Upper lobe of left lung (tissue), 6 donors: ENCODE results near the gene FGGY. TPM values are rescaled to one million over a fixed set of nuclear protein-coding genes. Genes with fewer than 3 reads are reported as not detected.
"Not testable (repeated sequence)": the region's sequence is repeated elsewhere in the genome, so short reads cannot be mapped to it uniquely, and the experiment has no call there.

Experiments used
- ATAC-seq, 2 donors: fragments of 200-7000 bp; cut with Tn5 transposase; one replicate each; pipeline ENCODE4 v1.9.1; 2022; ENCODE audit warnings: mild to moderate bottlenecking in 2 of 2, moderate library complexity in 2 of 2; ENCODE audit not compliant: low FRiP score in 2 of 2
- DNase-seq, 2 donors: peaks; one replicate each; pipeline ENCODE4 v3.0.0-alpha.2; 2019 to 2020
- H3K27ac ChIP-seq, 4 donors: fragments of 200-600 bp; sonication (generic); one replicate each; pipeline ENCODE4 v1.5.1; 2016 to 2019
- H3K27me3 ChIP-seq, 4 donors: fragments of 200-600 bp; sonication (generic); one replicate each; pipeline ENCODE4 v1.5.1; 2017 to 2019
- H3K36me3 ChIP-seq, 4 donors: fragments of 200-600 bp; sonication (generic); one replicate each; pipeline ENCODE4 v1.5.1; 2016 to 2019
- H3K4me1 ChIP-seq, 4 donors: fragments of 200-600 bp; sonication (generic); one replicate each; pipeline ENCODE4 v1.5.1; 2018 to 2019
- H3K4me3 ChIP-seq, 4 donors: fragments of 200-600 bp; sonication (generic); one replicate each; pipeline ENCODE4 v1.5.1; 2017 to 2019; ENCODE audit warnings: mild to moderate bottlenecking in 2 of 4, moderate library complexity in 1 of 4
- H3K9me3 ChIP-seq, 4 donors: fragments of 200-600 bp; sonication (generic); one replicate each; pipeline ENCODE4 v1.5.1; 2018 to 2019
- EP300 ChIP-seq, 4 donors: sonication (generic); formaldehyde crosslinking; IDR thresholded peaks; one replicate each; pipeline ENCODE4 v1.5.1; 2017; ENCODE audit warnings: antibody characterized with exemption in 4 of 4, control low read depth in 2 of 4
- POLR2A ChIP-seq, 4 donors: fragments of 450-650 bp; IDR thresholded peaks; one replicate each; pipeline ENCODE4 v1.5.1; 2016 to 2017; ENCODE audit warnings: antibody characterized with exemption in 4 of 4, mild to moderate bottlenecking in 2 of 4
- POLR2AphosphoS5 ChIP-seq, 2 donors: sonication (generic); formaldehyde crosslinking; IDR thresholded peaks; one replicate each; pipeline ENCODE4 v1.5.1; 2017; ENCODE audit warnings: antibody characterized with exemption in 2 of 2
- WGBS, 2 donors: methylation state at CpG; one replicate each; pipeline ENCODE4 v1.1.5; 2017 to 2018; 5-methylcytosine and 5-hydroxymethylcytosine counted together
- total RNA-seq, 6 donors: library from RNA; depleted of rRNA in 4 of 6; stranded (reverse); fragments of >200 nt in 4 of 6; gene quantifications; one replicate each; pipeline versions ENCODE4 v1.1.0 to v1.2.1, GENCODE V29; 2016 to 2021
- TF ChIP-seq, protein P1 (sequence below), 6 experiments: fragments of 450-650 bp in 4 of 6; fragments of 200-600 bp in 2 of 6; sonication (generic) in 2 of 6; IDR thresholded peaks; one replicate each; pipeline ENCODE4 v1.5.1; 2016 to 2019; ENCODE audit warnings: antibody characterized with exemption in 6 of 6
- donor health status: DM: no; HTN: no; CAD: no; lungs with moderate emphysema.
- donor health status: DM: no; HTN: yes; CAD: no; lungs with severe emphysema.

FGGY gene
- total RNA-seq, 6 donors from 2014 or later, result 11.8 to 51.3 (median 22.6) TPM

DNA sequence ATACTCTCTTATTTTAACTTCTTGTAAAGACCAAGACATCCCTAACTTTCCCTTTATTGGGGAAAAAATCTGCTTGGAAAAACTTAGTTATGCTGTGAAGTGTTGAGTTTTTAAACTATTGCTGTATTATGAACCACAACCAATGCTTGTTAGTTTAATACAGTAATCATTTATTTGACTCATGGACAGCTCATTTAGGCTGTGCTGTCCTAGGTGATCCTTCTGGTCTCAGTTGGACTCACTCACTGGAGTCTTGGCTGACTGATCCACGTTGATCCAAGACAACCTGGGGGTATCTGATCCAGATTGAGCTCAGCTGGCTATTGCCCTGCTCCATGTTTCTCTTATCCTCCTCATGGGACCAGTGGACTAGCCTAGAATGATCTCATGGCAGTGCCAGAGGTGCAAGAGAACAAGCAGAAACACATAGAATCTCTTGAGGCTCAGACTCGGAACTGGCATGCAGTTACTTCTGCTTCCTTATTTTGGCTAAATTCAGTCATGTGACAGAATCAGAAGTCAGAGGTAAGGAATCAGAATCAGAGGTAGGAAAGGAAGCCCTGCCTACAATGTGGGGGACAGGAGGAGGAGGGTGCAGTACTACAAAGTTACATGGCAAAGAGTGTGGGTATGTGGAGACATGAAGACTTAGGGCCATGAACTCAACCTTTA is 156.5 kb downstream of the FGGY start:
- H3K27me3 ChIP-seq, result no peaks in the 10 kb centered on the region
- 62 to 69% methylated on average over 2 of the region's 2 CpGs for WGBS, 2 donors
- TF ChIP-seq EP300 (IDR thresholded peaks at IDR 0.05), result no peak
- no peak for TF ChIP-seq POLR2A (IDR thresholded peaks at IDR 0.05)
- TF ChIP-seq POLR2AphosphoS5 (IDR thresholded peaks at IDR 0.05), result no peak
- TF ChIP-seq, protein P1, sequence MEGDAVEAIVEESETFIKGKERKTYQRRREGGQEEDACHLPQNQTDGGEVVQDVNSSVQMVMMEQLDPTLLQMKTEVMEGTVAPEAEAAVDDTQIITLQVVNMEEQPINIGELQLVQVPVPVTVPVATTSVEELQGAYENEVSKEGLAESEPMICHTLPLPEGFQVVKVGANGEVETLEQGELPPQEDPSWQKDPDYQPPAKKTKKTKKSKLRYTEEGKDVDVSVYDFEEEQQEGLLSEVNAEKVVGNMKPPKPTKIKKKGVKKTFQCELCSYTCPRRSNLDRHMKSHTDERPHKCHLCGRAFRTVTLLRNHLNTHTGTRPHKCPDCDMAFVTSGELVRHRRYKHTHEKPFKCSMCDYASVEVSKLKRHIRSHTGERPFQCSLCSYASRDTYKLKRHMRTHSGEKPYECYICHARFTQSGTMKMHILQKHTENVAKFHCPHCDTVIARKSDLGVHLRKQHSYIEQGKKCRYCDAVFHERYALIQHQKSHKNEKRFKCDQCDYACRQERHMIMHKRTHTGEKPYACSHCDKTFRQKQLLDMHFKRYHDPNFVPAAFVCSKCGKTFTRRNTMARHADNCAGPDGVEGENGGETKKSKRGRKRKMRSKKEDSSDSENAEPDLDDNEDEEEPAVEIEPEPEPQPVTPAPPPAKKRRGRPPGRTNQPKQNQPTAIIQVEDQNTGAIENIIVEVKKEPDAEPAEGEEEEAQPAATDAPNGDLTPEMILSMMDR (IDR thresholded peaks at IDR 0.05), result no peak
- no peak overlapping the region for H3K27ac ChIP-seq
- H3K4me1 ChIP-seq, result peaks cover 4 to 19% (median 9%) of the 10 kb centered on the region in 4 donors
- DNase-seq, result no peak
- no peaks in the 10 kb centered on the region for H3K9me3 ChIP-seq
- no peak overlapping the region for H3K4me3 ChIP-seq
- ATAC-seq, result peak in 1 of 2 donors; percentile 44
- H3K36me3 ChIP-seq, result no peaks in the 10 kb centered on the region

DNA sequence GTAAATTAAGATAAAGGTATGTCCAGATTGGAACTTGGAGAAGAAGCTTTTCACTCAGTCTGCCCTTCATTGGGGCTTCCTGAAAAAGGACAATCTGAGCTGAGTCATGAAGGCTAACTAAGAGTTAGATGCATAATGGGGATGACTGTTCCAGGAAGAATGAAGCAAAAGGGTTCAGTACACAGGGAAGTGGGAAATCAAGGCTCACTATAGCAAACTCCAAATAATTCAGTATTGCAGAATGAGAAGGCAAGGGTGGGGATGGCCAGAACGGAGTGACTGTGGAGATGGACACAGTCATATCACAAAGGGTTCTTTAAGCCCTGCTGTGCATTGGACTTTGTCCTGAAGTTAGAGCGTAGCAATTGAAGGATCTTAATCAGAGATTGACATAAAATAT is 158.3 kb downstream of the FGGY start:
- TF ChIP-seq POLR2A (IDR thresholded peaks at IDR 0.05) (no peak), EP300 (IDR thresholded peaks at IDR 0.05) (no peak), POLR2AphosphoS5 (IDR thresholded peaks at IDR 0.05) (no peak)
- TF ChIP-seq, protein P1 (IDR thresholded peaks at IDR 0.05), result no peak
- 89 to 96% methylated on average over 2 of the region's 2 CpGs for WGBS, 2 donors
- ATAC-seq, result no peak

DNA sequence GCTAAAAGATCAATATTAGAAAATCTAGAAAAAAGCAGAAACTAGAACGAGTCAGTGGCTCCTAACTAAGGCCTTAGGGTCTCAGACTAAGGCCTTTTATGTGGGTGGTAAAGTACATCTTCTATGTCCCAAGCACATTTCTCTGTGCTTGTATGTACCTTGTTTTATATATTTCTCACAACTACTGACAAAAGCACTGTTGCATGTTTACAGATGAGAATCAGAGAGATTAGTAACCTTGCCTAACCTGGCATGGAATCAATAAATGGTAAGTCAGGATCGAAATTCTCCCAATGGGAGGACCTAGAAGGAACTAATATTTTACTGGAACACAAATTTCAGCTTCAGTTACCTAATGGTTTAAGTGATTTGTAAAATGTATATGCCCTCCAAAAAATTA is 160.9 kb downstream of the FGGY start:
- ATAC-seq, result no peak

More for the DNA sequence above, 158.3 kb downstream of the FGGY start:
- DNase-seq, result no peak
- Histone ChIP-seq H3K27me3 (no peaks in the 10 kb centered on the region), H3K36me3 (no peaks in the 10 kb centered on the region), H3K9me3 (no peaks in the 10 kb centered on the region), H3K4me3 (no peak overlapping the region), H3K27ac (no peak overlapping the region), H3K4me1 (peaks cover 4 to 19% (median 9%) of the 10 kb centered on the region in 4 donors)

DNA sequence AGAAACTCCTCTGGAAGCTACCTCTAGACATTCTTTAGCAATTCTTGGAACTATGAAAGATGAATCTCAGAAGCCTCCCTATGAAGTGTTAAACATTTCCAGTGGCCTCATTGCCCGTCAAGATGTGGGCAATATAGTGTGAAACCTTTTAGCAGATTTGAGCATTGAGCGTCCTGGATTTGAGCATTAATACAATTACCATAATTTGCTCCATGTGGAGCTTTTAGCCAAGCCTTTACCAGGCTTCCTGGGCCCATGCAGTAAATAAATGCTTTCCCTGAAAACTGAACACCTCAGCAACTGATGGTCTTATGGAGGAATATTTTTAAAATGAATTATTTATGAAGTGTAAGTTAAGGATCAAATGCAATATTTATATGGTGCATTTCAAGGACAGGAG is 162.0 kb downstream of the FGGY start:
- Histone ChIP-seq H3K27ac (no peak overlapping the region), H3K9me3 (no peaks in the 10 kb centered on the region), H3K27me3 (no peaks in the 10 kb centered on the region), H3K4me3 (no peak overlapping the region), H3K4me1 (no peaks in the 10 kb centered on the region), H3K36me3 (no peaks in the 10 kb centered on the region)
- DNase-seq (no peak), ATAC-seq (no peak)
- TF ChIP-seq, protein P1 (IDR thresholded peaks at IDR 0.05), result no peak
- no peak for TF ChIP-seq EP300 (IDR thresholded peaks at IDR 0.05)
- TF ChIP-seq POLR2AphosphoS5 (IDR thresholded peaks at IDR 0.05), result no peak
- no peak for TF ChIP-seq POLR2A (IDR thresholded peaks at IDR 0.05)
- WGBS, 2 donors, result 93% methylated on average over 2 of the region's 2 CpGs

More for the DNA sequence above, 160.9 kb downstream of the FGGY start:
- 93 to 94% methylated on average over 2 of the region's 2 CpGs for WGBS, 2 donors
- Histone ChIP-seq H3K27ac (no peak overlapping the region), H3K27me3 (no peaks in the 10 kb centered on the region), H3K36me3 (no peaks in the 10 kb centered on the region), H3K9me3 (no peaks in the 10 kb centered on the region), H3K4me3 (no peak overlapping the region), H3K4me1 (peaks cover 0 to 9% (median 2%) of the 10 kb centered on the region in 4 donors)
- no peak for TF ChIP-seq POLR2AphosphoS5 (IDR thresholded peaks at IDR 0.05)
- TF ChIP-seq, protein P1 (IDR thresholded peaks at IDR 0.05), result no peak
- TF ChIP-seq EP300 (IDR thresholded peaks at IDR 0.05), result no peak
- no peak for TF ChIP-seq POLR2A (IDR thresholded peaks at IDR 0.05)
- no peak for DNase-seq

DNA sequence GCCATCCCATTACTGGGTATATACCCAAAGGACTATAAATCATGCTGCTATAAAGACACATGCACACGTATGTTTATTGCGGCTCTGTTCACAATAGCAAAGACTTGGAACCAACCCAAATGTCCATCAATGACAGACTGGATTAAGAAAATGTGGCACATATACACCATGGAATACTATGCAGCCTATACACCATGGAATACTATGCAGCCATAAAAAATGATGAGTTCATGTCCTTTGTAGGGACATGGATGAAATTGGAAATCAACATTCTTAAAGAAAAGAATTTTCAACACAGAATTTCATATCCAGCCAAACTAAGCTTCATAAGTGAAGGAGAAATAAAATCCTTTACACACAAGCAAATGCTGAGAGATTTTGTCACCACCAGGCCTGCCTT is 166.0 kb downstream of the FGGY start:
- ATAC-seq, H3K36me3 ChIP-seq: not testable (repeated sequence)
- 88 to 100% methylated on average over 2 of the region's 2 CpGs for WGBS, 2 donors

DNA sequence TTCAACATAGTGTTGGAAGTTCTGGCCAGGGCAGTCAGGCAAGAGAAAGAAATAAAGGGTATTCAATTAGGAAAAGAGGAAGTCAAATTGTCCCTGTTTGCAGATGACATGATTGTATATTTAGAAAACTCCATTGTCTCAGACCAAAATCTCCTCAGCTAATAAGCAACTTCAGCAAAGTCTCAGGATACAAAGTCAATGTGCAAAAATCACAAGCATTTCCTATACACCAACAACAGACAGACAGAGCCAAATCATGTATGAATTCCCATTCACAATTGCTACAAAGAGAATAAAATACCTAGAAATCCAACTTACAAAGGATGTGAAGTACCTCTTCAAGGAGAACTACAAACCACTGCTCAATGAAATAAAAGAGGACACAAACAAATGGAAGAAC is 168.6 kb downstream of the FGGY start:
- not testable (repeated sequence) for ATAC-seq, DNase-seq, H3K4me3 ChIP-seq, H3K36me3 ChIP-seq, H3K9me3 ChIP-seq, H3K27ac ChIP-seq, H3K27me3 ChIP-seq, H3K4me1 ChIP-seq

More for the DNA sequence above, 166.0 kb downstream of the FGGY start:
- H3K4me1 ChIP-seq, H3K4me3 ChIP-seq, H3K27ac ChIP-seq, H3K9me3 ChIP-seq, H3K27me3 ChIP-seq, DNase-seq: not testable (repeated sequence)
